OCI-LY7 (cell line): Measurements from ENCODE around the gene SPARC. TPM values are rescaled to one million over a fixed set of nuclear protein-coding genes. Genes with fewer than 3 reads are reported as not detected.

Source experiments
- BruUV-seq: library from RNA; stranded (reverse); fragments of 400-500 nt; replicated peaks from 2 replicates; lab custom pipeline; 2021; lab: Mats Ljungman, UMichigan
- CTCF ChIA-PET: fragments of 300-600 bp; sonication (Branson Sonifier 250); formaldehyde crosslinking; loops from one replicate; lab custom pipeline; 2022; ENCODE audit warnings: antibody characterized with exemption; ENCODE audit not compliant: unreplicated experiment; lab: Charles Lee
- POLR2A ChIA-PET: fragments of 300-600 bp; sonication (Branson Sonifier 250); formaldehyde crosslinking; loops from one replicate; lab custom pipeline; 2022; ENCODE audit warnings: antibody characterized with exemption; lab: Charles Lee
- DNase-seq: peaks from one replicate; pipeline ENCODE4 v3.0.0-alpha.2; 2015; ENCODE audit warnings: low spot score
- H2AFZ ChIP-seq: fragments of 200-600 bp; sonication (generic), shearing (Covaris generic); 2 replicates; pipeline ENCODE4 v1.6.1; 2014; ENCODE audit warnings: mild to moderate bottlenecking, antibody characterized with exemption, low read length, moderate library complexity
- H3K27ac ChIP-seq: fragments of 200-600 bp; sonication (generic); 2 replicates; pipeline ENCODE4 v1.5.1; 2014; ENCODE audit warnings: mixed run types, low read depth, mild to moderate bottlenecking, moderate library complexity, low read length, inconsistent platforms; ENCODE audit not compliant: poor library complexity, severe bottlenecking
- H3K36me3 ChIP-seq: fragments of 200-600 bp; sonication (generic); 2 replicates; pipeline ENCODE4 v1.6.1; 2014; ENCODE audit warnings: mild to moderate bottlenecking, antibody characterized with exemption, low read length, moderate library complexity, mixed read lengths; ENCODE audit not compliant: insufficient read depth
- H3K4me1 ChIP-seq: fragments of 200-600 bp; sonication (generic); 2 replicates; pipeline ENCODE4 v1.5.1; 2014; ENCODE audit warnings: mild to moderate bottlenecking, low read length; ENCODE audit not compliant: insufficient read depth, poor library complexity, severe bottlenecking
- H3K4me2 ChIP-seq: fragments of 200-600 bp; sonication (generic); 2 replicates; pipeline ENCODE4 v1.6.1; 2014; ENCODE audit warnings: mild to moderate bottlenecking, low read length
- H3K4me3 ChIP-seq: fragments of 200-600 bp; sonication (generic); 2 replicates; pipeline ENCODE4 v1.5.1; 2014; ENCODE audit warnings: mild to moderate bottlenecking, low read depth, low read length; ENCODE audit not compliant: poor library complexity, severe bottlenecking
- H3K79me2 ChIP-seq: fragments of 200-600 bp; sonication (generic); 2 replicates; pipeline ENCODE4 v1.6.1; 2016; ENCODE audit warnings: low read depth, mild to moderate bottlenecking, low read length, moderate library complexity, mixed read lengths; ENCODE audit not compliant: insufficient read depth
- H3K9me2 ChIP-seq: fragments of 200-600 bp; sonication (generic); 2 replicates; pipeline ENCODE4 v1.6.1; 2016; ENCODE audit warnings: mild to moderate bottlenecking, low read length, mixed read lengths; ENCODE audit not compliant: insufficient read depth
- H3K9me3 ChIP-seq: fragments of 200-600 bp; sonication (generic); 2 replicates; pipeline ENCODE4 v1.6.1; 2014; ENCODE audit warnings: mild to moderate bottlenecking, mixed run types, low read length, mixed read lengths
- H4K20me1 ChIP-seq: fragments of 200-600 bp; sonication (generic); 2 replicates; pipeline ENCODE4 v1.6.1; 2014; ENCODE audit warnings: mild to moderate bottlenecking, antibody characterized with exemption, low read length, moderate library complexity, mixed read lengths; ENCODE audit not compliant: insufficient read depth
- CTCF ChIP-seq: fragments of 200-600 bp; sonication (generic); conservative IDR thresholded peaks from 2 replicates; pipeline ENCODE4 v1.5.1; 2014; ENCODE audit warnings: mild to moderate bottlenecking, antibody characterized with exemption, low read length, moderate library complexity, mixed read lengths
- EZH2phosphoT487 ChIP-seq: fragments of 200-600 bp; sonication (generic); IDR thresholded peaks from 2 replicates; pipeline ENCODE4 v1.6.1; 2018; ENCODE audit warnings: low read depth, borderline replicate concordance, mild to moderate bottlenecking, mixed run types, antibody characterized with exemption, low read length, moderate library complexity, mixed read lengths
- intact Hi-C: fragments of 100-400 bp; cut with micrococcal nuclease; formaldehyde crosslinking; loops from one replicate; pipeline ENCODE4 v1.10.0; 2022; ENCODE audit not compliant: unreplicated experiment
- total RNA-seq, 2 experiments: library from RNA; depleted of rRNA in 1 of 2; stranded (reverse); fragments of >200 nt in 1 of 2; shearing (Covaris generic) in 1 of 2; gene quantifications; 2 replicates each; pipeline ENCODE4 v1.2.3, GENCODE V29; 2014 to 2022

SPARC gene
- total RNA-seq, 2 experiments from 2014 or later: 0.89 TPM; not detected in 1

- Histone ChIP-seq H3K9me2 (no peaks in the 10 kb centered on the region), H3K4me1 (no peaks in the 10 kb centered on the region), H2AFZ (no peak overlapping the region), H3K79me2 (no peaks in the 10 kb centered on the region), H3K4me2 (no peak overlapping the region), H4K20me1 (no peaks in the 10 kb centered on the region), H3K27ac (no peak overlapping the region), H3K4me3 (no peak overlapping the region), H3K36me3 (no peaks in the 10 kb centered on the region), H3K9me3 (no peaks in the 10 kb centered on the region)
- ChIA-PET POLR2A (no interaction called here), CTCF (no interaction called here)
- intact Hi-C loops: no loop called here
- BruUV-seq: no TSS peak
- no peak for DNase-seq
- TF ChIP-seq EZH2phosphoT487 (no peak), CTCF (no peak)
Measured at GRCh38 chr5:151648988-151649387, 37.7 kb downstream of the SPARC start.

- Histone ChIP-seq H3K27ac (no peak overlapping the region), H3K79me2 (no peaks in the 10 kb centered on the region), H2AFZ (no peak overlapping the region), H3K9me3 (no peaks in the 10 kb centered on the region), H3K4me1 (no peaks in the 10 kb centered on the region), H3K4me3 (no peak overlapping the region), H3K36me3 (no peaks in the 10 kb centered on the region), H3K9me2 (no peaks in the 10 kb centered on the region), H3K4me2 (no peak overlapping the region), H4K20me1 (no peaks in the 10 kb centered on the region)
- BruUV-seq: no TSS peak
- POLR2A ChIA-PET: interaction anchor here (0.7 to 0.9 kb wide), 5 partner anchors 8 to 785 kb away, joined by 3 to 6 read pairs (median 3); no protein-coding TSS in a partner anchor
- CTCF ChIA-PET: interaction anchor here (0.6 kb wide), 1 partner anchor 1886 kb away, joined by 3 read pairs; no protein-coding TSS in a partner anchor
- TF ChIP-seq EZH2phosphoT487: no peak
- TF ChIP-seq CTCF: no peak
- DNase-seq: no peak
- intact Hi-C loops: no loop called here
Measured at GRCh38 chr5:151648089-151648488, 38.6 kb downstream of the SPARC start.

- ChIA-PET CTCF (interaction anchor here (0.6 kb wide), 1 partner anchor 1887 kb away, joined by 3 read pairs; no protein-coding TSS in a partner anchor), POLR2A (interaction anchor here (0.7 to 0.9 kb wide), 3 partner anchors 19 to 328 kb away, joined by 3 to 6 read pairs (median 5); no protein-coding TSS in a partner anchor)
- DNase-seq: no peak
- intact Hi-C loops: no loop called here
- Histone ChIP-seq H2AFZ (no peak overlapping the region), H3K9me2 (no peaks in the 10 kb centered on the region), H3K4me3 (no peak overlapping the region), H3K9me3 (no peaks in the 10 kb centered on the region), H3K4me1 (no peaks in the 10 kb centered on the region), H3K79me2 (no peaks in the 10 kb centered on the region), H3K27ac (no peak overlapping the region), H4K20me1 (no peaks in the 10 kb centered on the region), H3K4me2 (no peak overlapping the region), H3K36me3 (no peaks in the 10 kb centered on the region)
- no TSS peak for BruUV-seq
- TF ChIP-seq CTCF: no peak
- TF ChIP-seq EZH2phosphoT487: no peak
Measured at GRCh38 chr5:151647320-151647861, 39.3 kb downstream of the SPARC start.
